Pancreas (tissue), 10 donors: ENCODE measurements around the gene PIK3IP1. TPM values are rescaled to one million over a fixed set of nuclear protein-coding genes. Genes with fewer than 3 reads are reported as not detected.

Experiments used
- ATAC-seq, 4 donors: fragments of 200-7000 bp; cut with Tn5 transposase; one replicate each; pipeline versions ENCODE4 v1.8.0 to v1.9.1; 2020; ENCODE audit warnings: mild to moderate bottlenecking in 4 of 4, moderate library complexity in 4 of 4
- DNase-seq, 6 donors: peaks; one replicate each; pipeline ENCODE4 v3.0.0-alpha.2; 2020
- FAIRE-seq: peaks from 2 replicates; lab custom pipeline; 2012; peaks lifted over from hg19 to GRCh38; lab: Jason Lieb, UNC
- H3K27ac ChIP-seq, 4 donors: fragments of 200-600 bp; sonication (generic); 1 replicate in 3 of 4; 2 replicates in 1 of 4; pipeline versions ENCODE4 v1.5.0 to v1.8.0; 2020
- H3K27me3 ChIP-seq, 4 donors: fragments of 200-600 bp; one replicate each; pipeline ENCODE4 v1.8.0; 2021
- H3K36me3 ChIP-seq, 3 donors: fragments of 200-600 bp; sonication (generic) in 1 of 3; one replicate each; pipeline versions ENCODE4 v1.5.0 to v1.8.0; 2020 to 2021
- H3K4me1 ChIP-seq, 3 donors: fragments of 200-600 bp; one replicate each; pipeline ENCODE4 v1.8.0; 2021
- H3K4me3 ChIP-seq, 4 donors: fragments of 200-600 bp; sonication (generic) in 2 of 4; one replicate each; pipeline versions ENCODE4 v1.5.0 to v1.8.0; 2020 to 2021
- H3K9me3 ChIP-seq, 4 donors: fragments of 200-600 bp; one replicate each; pipeline ENCODE4 v1.8.0; 2021
- CTCF ChIP-seq, 4 donors: fragments of 200-600 bp; sonication (generic) in 3 of 4; IDR thresholded peaks; one replicate each; pipeline versions ENCODE4 v1.5.0 to v1.8.0; 2021; ENCODE audit warnings: antibody characterized with exemption in 4 of 4
- WGBS, 2 donors: extraction: QIAGEN DNeasy Blood & Tissue Kit; methylation state at CpG; one replicate each; pipeline ENCODE4 v1.1.7; 2013; 5-methylcytosine and 5-hydroxymethylcytosine counted together
- intact Hi-C, 3 donors: fragments of 100-400 bp; cut with DNase I; formaldehyde crosslinking; loops; one replicate each; pipeline versions ENCODE4 v1.11.1 to v1.14.2; 2022
- polyA plus RNA-seq, 2 donors: library from polyadenylated mRNA; stranded (reverse); fragments of 200-250 nt; gene quantifications; one replicate each; pipeline ENCODE4 v1.2.3, GENCODE V29; 2013
- total RNA-seq, 6 donors: library from RNA; stranded (reverse); fragmentation: NEBNext Ultra II Directional in 4 of 6; extraction: Animal tissue kit (Norgen Biotek cat#: 25700) in 4 of 6; gene quantifications; one replicate each; pipeline versions ENCODE4 v1.2.1 to v1.2.4, GENCODE V29; 2021 to 2023
- donor health status: healthy with polysubstance abuse.
- donor health status: DM: no; HTN: no; CAD: no; lungs with moderate emphysema.
- donor health status: DM: no; HTN: no; CAD: no.
- donor health status: control.
- donor health status: control.
- donor health status: Bipolar disorder and iron deficiency.
- donor health status: DM: yes; HTN: yes; CAD: no.
- donor health status: DM: no; HTN: no; CAD: no.
- donor health status: DM: no; HTN: no; CAD: no.
- donor health status: DM: yes; HTN: yes; CAD: no.

The PIK3IP1 gene
- total RNA-seq (10 to 100 TPM in 1 of 6 donors, 1 to 10 TPM in 5; 2.4 to 24.5 (median 6.0) TPM), polyA plus RNA-seq (1 to 10 TPM; 3.6 to 5.9 TPM)

GRCh38 chr22:31292236-31292989 is at the start of gene PIK3IP1:
PIK3IP1 (minus strand) TSS chr22:31292488; CDS start chr22:31292344, 144 bp downstream.
- peak; percentile 66 to 76 (median 76) for ATAC-seq
- 13 to 22% methylated on average over 19 of the region's 19 CpGs for WGBS, 2 donors

GRCh38 chr22:31341386-31342088 is 49.2 kb upstream of the PIK3IP1 start:
- no peak for TF ChIP-seq CTCF (IDR thresholded peaks at IDR 0.05)
- peak overlapping the region in 3 of 4 donors; percentile 17 to 92 (median 91) for H3K27ac ChIP-seq
- H3K36me3 ChIP-seq, result peaks cover 0 to 5% (median 0%) of the 10 kb centered on the region in 3 donors
- ATAC-seq (no peak), DNase-seq (peak in 1 of 6 donors; percentile 59), FAIRE-seq (no peak)
- WGBS, 2 donors, result 65 to 69% methylated on average over 14 of the region's 14 CpGs
- peak overlapping the region in 2 of 4 donors; percentile 60 to 65 for H3K4me3 ChIP-seq
- H3K27me3 ChIP-seq, result no peaks in the 10 kb centered on the region
- H3K4me1 ChIP-seq, result peaks cover 35 to 44% (median 41%) of the 10 kb centered on the region in 3 donors
- intact Hi-C loops, result no loop called here
- no peaks in the 10 kb centered on the region for H3K9me3 ChIP-seq

More at GRCh38 chr22:31292236-31292989, at the start of gene PIK3IP1:
- no peaks in the 10 kb centered on the region for H3K27me3 ChIP-seq
- TF ChIP-seq CTCF (IDR thresholded peaks at IDR 0.05), result peak in 3 of 4 donors; percentile 12 to 26 (median 17)
- FAIRE-seq (peak; percentile 20), DNase-seq (peak; percentile 86 to 94 (median 88))
- intact Hi-C loops, result no loop called here
- H3K4me1 ChIP-seq, result peaks cover 0 to 17% (median 14%) of the 10 kb centered on the region in 3 donors
- no peaks in the 10 kb centered on the region for H3K9me3 ChIP-seq
- H3K4me3 ChIP-seq, result peak within 1 kb of the TSS; percentile 52 to 74 (median 62)
- H3K36me3 ChIP-seq, result peaks cover 0 to 9% (median 0%) of the 10 kb centered on the region in 3 donors
- H3K27ac ChIP-seq, result peak within 1 kb of the TSS; percentile 59 to 95 (median 85)

GRCh38 chr22:31340765-31341247 is 48.5 kb upstream of the PIK3IP1 start:
- 6% methylated on average over 2 of the region's 2 CpGs for WGBS, 2 donors
- Histone ChIP-seq H3K27ac (peak overlapping the region in 2 of 4 donors; percentile 51 to 91), H3K36me3 (peaks cover 0 to 5% (median 0%) of the 10 kb centered on the region in 3 donors), H3K4me1 (peaks cover 35 to 44% (median 41%) of the 10 kb centered on the region in 3 donors), H3K9me3 (no peaks in the 10 kb centered on the region), H3K4me3 (no peak overlapping the region), H3K27me3 (no peaks in the 10 kb centered on the region)
- no peak for FAIRE-seq
- ATAC-seq, result no peak
- no peak for TF ChIP-seq CTCF (IDR thresholded peaks at IDR 0.05)
- no peak for DNase-seq
- intact Hi-C loops, result no loop called here

- DNase-seq (peak in 1 of 6 donors; percentile 64), FAIRE-seq (no peak), ATAC-seq (no peak)
- H3K4me1 ChIP-seq, result peaks cover 35 to 44% (median 41%) of the 10 kb centered on the region in 3 donors
- intact Hi-C loops, result no loop called here
- H3K9me3 ChIP-seq, result no peaks in the 10 kb centered on the region
- WGBS, 2 donors, result 75 to 82% methylated on average over 6 of the region's 6 CpGs
- peak overlapping the region in 3 of 4 donors; percentile 7 to 68 (median 51) for H3K27ac ChIP-seq
- H3K36me3 ChIP-seq, result peaks cover 0 to 5% (median 0%) of the 10 kb centered on the region in 3 donors
- H3K27me3 ChIP-seq, result no peaks in the 10 kb centered on the region
- TF ChIP-seq CTCF (IDR thresholded peaks at IDR 0.05), result no peak
- H3K4me3 ChIP-seq, result no peak overlapping the region
Measured at GRCh38 chr22:31340360-31340759, 48.1 kb upstream of the PIK3IP1 start.
